H1 (cell line): ENCODE measurements around the gene SCG3. TPM values are rescaled to one million over a fixed set of nuclear protein-coding genes. Genes with fewer than 3 reads are reported as not detected.

Experiments
- CTCF ChIA-PET: fragments of 300-600 bp; sonication (Branson Sonifier 250); formaldehyde crosslinking; loops from one replicate; lab custom pipeline; 2021; ENCODE audit not compliant: partially characterized antibody; lab: Charles Lee
- POLR2A ChIA-PET: fragments of 300-600 bp; sonication (Branson Sonifier 250); formaldehyde crosslinking; loops from one replicate; lab custom pipeline; 2021; ENCODE audit warnings: inconsistent platforms; ENCODE audit not compliant: partially characterized antibody; lab: Charles Lee
- DNase-seq, 2 experiments: peaks; one replicate each; pipeline versions ENCODE4 v3.0.0 to v3.0.0-alpha.2; 2010 to 2022; ENCODE audit warnings: low spot score in 2 of 2, low read depth in 1 of 2, mixed read lengths in 1 of 2
- FAIRE-seq: peaks from 2 replicates; lab custom pipeline; 2011; peaks lifted over from hg19 to GRCh38; lab: Jason Lieb, UNC
- H2AFZ ChIP-seq: 2 replicates; pipeline ENCODE4 v1.8.1; 2012; ENCODE audit warnings: low read length, inconsistent platforms
- H2AK5ac ChIP-seq: 2 replicates; pipeline ENCODE4 v1.6.1; 2013; ENCODE audit warnings: low read depth, low read length
- H2BK120ac ChIP-seq: replicated peaks from 2 replicates; pipeline ENCODE3; 2013; ENCODE audit warnings: low read depth, low read length, inconsistent platforms
- H2BK12ac ChIP-seq: 2 replicates; pipeline ENCODE4 v1.6.1; 2013; ENCODE audit warnings: low read depth, low read length
- H2BK15ac ChIP-seq: 2 replicates; pipeline ENCODE4 v1.6.1; 2013; ENCODE audit warnings: low read length
- H2BK20ac ChIP-seq: 2 replicates; pipeline ENCODE4 v1.6.1; 2013; ENCODE audit warnings: low read length
- H2BK5ac ChIP-seq: 2 replicates; pipeline ENCODE4 v1.6.1; 2013; ENCODE audit warnings: low read depth, low read length
- H3K14ac ChIP-seq: 2 replicates; pipeline ENCODE4 v1.6.1; 2013; ENCODE audit warnings: inconsistent platforms; ENCODE audit not compliant: insufficient read length
- H3K18ac ChIP-seq: 2 replicates; pipeline ENCODE4 v1.6.1; 2013; ENCODE audit warnings: low read length; ENCODE audit errors: extremely low read depth
- H3K23ac ChIP-seq: 2 replicates; pipeline ENCODE4 v1.6.1; 2013; ENCODE audit warnings: inconsistent platforms; ENCODE audit not compliant: insufficient read length
- H3K23me2 ChIP-seq: 2 replicates; pipeline ENCODE4 v1.6.1; 2013; ENCODE audit warnings: low read depth, low read length
- H3K27ac ChIP-seq: 2 replicates; pipeline ENCODE4 v1.6.1; 2011; ENCODE audit warnings: low read depth, low read length, inconsistent platforms
- H3K27me3 ChIP-seq, 4 experiments: replicated peaks in 1 of 4; 1 replicate in 1 of 4; 2 replicates in 3 of 4; pipeline versions ENCODE4 v1.6.1 to v1.8.1; 2011 to 2013; ENCODE audit warnings: low read length in 3 of 4, mild to moderate bottlenecking in 3 of 4, inconsistent platforms in 2 of 4, mixed read lengths in 2 of 4, moderate library complexity in 1 of 4; ENCODE audit not compliant: control insufficient read depth in 3 of 4, insufficient read depth in 3 of 4; ENCODE audit errors: extremely low read depth in 1 of 4
- H3K36me3 ChIP-seq, 4 experiments: 2 replicates each; pipeline versions ENCODE4 v1.6.1 to v1.8.1; 2011 to 2013; ENCODE audit warnings: mild to moderate bottlenecking in 4 of 4, low read length in 3 of 4, moderate library complexity in 2 of 4, control low read depth in 1 of 4, inconsistent platforms in 1 of 4; ENCODE audit not compliant: insufficient read depth in 4 of 4, control insufficient read depth in 2 of 4
- H3K4ac ChIP-seq: replicated peaks from 2 replicates; pipeline ENCODE3; 2013; ENCODE audit warnings: low read length, low read depth, mixed read lengths, inconsistent platforms; ENCODE audit not compliant: insufficient read length
- H3K4me1 ChIP-seq, 4 experiments: replicated peaks in 1 of 4; 1 replicate in 1 of 4; 2 replicates in 3 of 4; pipeline versions ENCODE4 v1.6.1 to v1.8.1; 2011 to 2013; ENCODE audit warnings: low read length in 3 of 4, inconsistent platforms in 2 of 4, mixed read lengths in 1 of 4; ENCODE audit not compliant: insufficient read depth in 4 of 4, control insufficient read depth in 3 of 4
- H3K4me2 ChIP-seq, 2 experiments: 2 replicates each; pipeline versions ENCODE4 v1.6.1 to v1.8.1; 2011 to 2013; ENCODE audit warnings: low read depth in 2 of 2, low read length in 2 of 2, control low read depth in 1 of 2, inconsistent platforms in 1 of 2, mild to moderate bottlenecking in 1 of 2; ENCODE audit not compliant: insufficient read depth in 1 of 2
- H3K4me3 ChIP-seq, 4 experiments: fragments of 200-600, 300-600 bp in 1 of 4; sonication (generic), shearing (Covaris generic), sonication (Bioruptor Twin) in 1 of 4; 2 replicates each; pipeline versions ENCODE4 v1.5.1 to v1.8.1; 2011 to 2016; ENCODE audit warnings: low read length in 4 of 4, low read depth in 3 of 4, control low read depth in 2 of 4, inconsistent platforms in 2 of 4, mild to moderate bottlenecking in 2 of 4, mixed read lengths in 1 of 4, moderate library complexity in 1 of 4; ENCODE audit not compliant: insufficient read depth in 2 of 4; ENCODE audit errors: extremely low read depth in 1 of 4
- H3K56ac ChIP-seq: replicated peaks from 2 replicates; pipeline ENCODE3; 2013; ENCODE audit warnings: low read depth, mild to moderate bottlenecking, mixed read lengths, low read length, inconsistent platforms; ENCODE audit not compliant: insufficient read length
- H3K79me1 ChIP-seq: 2 replicates; pipeline ENCODE4 v1.6.1; 2013; ENCODE audit warnings: low read depth, low read length, control low read depth
- H3K79me2 ChIP-seq, 2 experiments: 2 replicates each; pipeline versions ENCODE4 v1.6.1 to v1.8.1; 2012 to 2013; ENCODE audit warnings: low read length in 2 of 2, mild to moderate bottlenecking in 2 of 2, inconsistent platforms in 1 of 2; ENCODE audit not compliant: insufficient read depth in 2 of 2, control insufficient read depth in 1 of 2
- H3K9ac ChIP-seq, 4 experiments: replicated peaks in 1 of 4; 1 replicate in 1 of 4; 2 replicates in 3 of 4; pipeline versions ENCODE4 v1.6.1 to v1.8.1; 2011 to 2013; ENCODE audit warnings: low read depth in 3 of 4, low read length in 3 of 4, control low read depth in 2 of 4, mild to moderate bottlenecking in 2 of 4, moderate library complexity in 2 of 4, inconsistent platforms in 1 of 4; ENCODE audit errors: extremely low read depth in 1 of 4
- H3K9me3 ChIP-seq, 2 experiments: 2 replicates each; pipeline versions ENCODE4 v1.6.1 to v1.8.1; 2012 to 2013; ENCODE audit warnings: mild to moderate bottlenecking in 2 of 2, moderate library complexity in 2 of 2, control low read depth in 1 of 2, inconsistent platforms in 1 of 2, low read depth in 1 of 2, low read length in 1 of 2, mixed read lengths in 1 of 2; ENCODE audit not compliant: insufficient read depth in 2 of 2
- H4K20me1 ChIP-seq, 2 experiments: replicated peaks in 1 of 2; 2 replicates each; pipeline versions ENCODE3 to v1.8.1; 2011 to 2013; ENCODE audit warnings: inconsistent platforms in 2 of 2, low read length in 2 of 2, mild to moderate bottlenecking in 1 of 2; ENCODE audit not compliant: insufficient read depth in 2 of 2, control insufficient read depth in 1 of 2
- H4K5ac ChIP-seq: 2 replicates; pipeline ENCODE4 v1.6.1; 2013; ENCODE audit warnings: low read length, low read depth, mixed read lengths, inconsistent platforms; ENCODE audit not compliant: insufficient read length
- H4K8ac ChIP-seq: 2 replicates; pipeline ENCODE4 v1.8.0; 2013; ENCODE audit warnings: mild to moderate bottlenecking, moderate library complexity, low read length, inconsistent platforms; ENCODE audit not compliant: insufficient read depth; ENCODE audit errors: extremely low read depth
- H4K91ac ChIP-seq: replicated peaks from 2 replicates; pipeline ENCODE3; 2013; ENCODE audit warnings: low read length, mixed read lengths, inconsistent platforms; ENCODE audit not compliant: insufficient read length
- BRCA1 ChIP-seq: IDR thresholded peaks from 2 replicates; pipeline ENCODE4 v1.6.1; 2012; ENCODE audit warnings: low read depth, low read length, improper control_type of control experiment
- CEBPB ChIP-seq: IDR thresholded peaks from 2 replicates; pipeline ENCODE4 v1.6.1; 2012; ENCODE audit warnings: low read depth, low read length
- CHD2 ChIP-seq: IDR thresholded peaks from 2 replicates; pipeline ENCODE4 v1.6.1; 2012; ENCODE audit warnings: low read length, improper control_type of control experiment
- GTF2F1 ChIP-seq: IDR thresholded peaks from 2 replicates; pipeline ENCODE4 v1.6.1; 2012; ENCODE audit warnings: low read depth, low read length, improper control_type of control experiment, borderline replicate concordance
- KDM4A ChIP-seq: IDR thresholded peaks from one replicate; pipeline ENCODE4 v1.7.1; 2012; ENCODE audit warnings: low read depth, mild to moderate bottlenecking, moderate library complexity, low read length, inconsistent platforms; ENCODE audit not compliant: severe bottlenecking
- PHF8 ChIP-seq: fragments of 200-600 bp; sonication (generic); conservative IDR thresholded peaks from 2 replicates; pipeline ENCODE4 v1.7.1; 2012; ENCODE audit warnings: low read depth, mild to moderate bottlenecking, inconsistent platforms, low read length, moderate library complexity
- POLR2A ChIP-seq, 2 experiments: IDR thresholded peaks; 1 replicate in 1 of 2; 2 replicates in 1 of 2; pipeline ENCODE4 v1.6.1; 2011; ENCODE audit warnings: low read depth in 2 of 2, low read length in 2 of 2, mild to moderate bottlenecking in 2 of 2; ENCODE audit errors: control extremely low read depth in 1 of 2
- POLR2AphosphoS5 ChIP-seq: IDR thresholded peaks from 2 replicates; pipeline ENCODE4 v1.6.1; 2011; ENCODE audit warnings: low read depth, low read length
- RAD21 ChIP-seq, 2 experiments: IDR thresholded peaks in 1 of 2; conservative IDR thresholded peaks in 1 of 2; 2 replicates each; pipeline ENCODE4 v1.6.1; 2011; ENCODE audit warnings: low read depth in 2 of 2, low read length in 2 of 2, improper control_type of control experiment in 1 of 2, inconsistent platforms in 1 of 2, mild to moderate bottlenecking in 1 of 2, moderate library complexity in 1 of 2
- RNF2 ChIP-seq: fragments of 200-900, 300-1000 bp; sonication (generic); IDR thresholded peaks from 2 replicates; pipeline ENCODE4 v1.7.1; 2016; ENCODE audit warnings: borderline replicate concordance, low read depth, mild to moderate bottlenecking, antibody characterized with exemption, low read length; ENCODE audit not compliant: poor library complexity, severe bottlenecking; ENCODE audit errors: missing control alignments
- RXRA ChIP-seq: IDR thresholded peaks from 2 replicates; pipeline ENCODE4 v1.6.1; 2011; ENCODE audit warnings: low read depth, mild to moderate bottlenecking, low read length, moderate library complexity; ENCODE audit not compliant: insufficient read depth
- TBP ChIP-seq: IDR thresholded peaks from 2 replicates; pipeline ENCODE4 v1.6.1; 2011; ENCODE audit warnings: low read depth, low read length, improper control_type of control experiment
- USF2 ChIP-seq: IDR thresholded peaks from 2 replicates; pipeline ENCODE4 v1.6.1; 2011; ENCODE audit warnings: low read length, improper control_type of control experiment
- WGBS, 2 experiments: shearing (Covaris generic) in 1 of 2; methylation state at CpG; one replicate each; pipeline versions ENCODE4 v1.1.6 to v1.1.7; 2013 to 2015; ENCODE audit warnings: low lambda C conversion rate in 2 of 2, mixed read lengths in 2 of 2, inconsistent platforms in 1 of 2, low coverage in 1 of 2, missing lambda C conversion rate in 1 of 2; ENCODE audit not compliant: insufficient replicate concordance in 2 of 2, insufficient coverage in 1 of 2, insufficient read length in 1 of 2; ENCODE audit errors: extremely low coverage in 1 of 2, missing lambda C conversion rate in 1 of 2; 5-methylcytosine and 5-hydroxymethylcytosine counted together
- polyA plus RNA-seq, 7 experiments: library from polyadenylated mRNA; depleted of rRNA in 3 of 7; stranded (reverse) in 5 of 7; unstranded in 2 of 7; fragments of >200 nt in 5 of 7; fragments of 200-250 nt in 2 of 7; gene quantifications; 1 replicate in 5 of 7; 2 replicates in 1 of 7; 4 replicates in 1 of 7; pipeline versions ENCODE4 v1.2.1 to v1.2.3, GENCODE V29; 2011 to 2013; ENCODE audit warnings: missing spikeins in 2 of 7, mixed read lengths in 2 of 7
- total RNA-seq: library from RNA; stranded (reverse); fragmentation: NEBNext Ultra II Directional; extraction: Animal tissue kit (Norgen Biotek cat#: 25700); gene quantifications from 2 replicates; pipeline ENCODE4 v1.2.1, GENCODE V29; 2021

Gene SCG3
- total and polyA plus RNA-seq, 2 of the 8 experiments (the other 6 are each of a cell fraction or from before 2014, with no cell fraction given), result 5.2 to 45.9 TPM

- POLR2A ChIA-PET, result interaction anchor here (0.6 kb wide), 1 partner anchor 57 kb away, joined by 3 read pairs; no protein-coding TSS in a partner anchor
- FAIRE-seq, result no peak
- CTCF ChIA-PET, result interaction anchor here (1.6 kb wide), 1 partner anchor 85 kb away, joined by 4 read pairs; no protein-coding TSS in a partner anchor
- TF ChIP-seq RAD21 (IDR thresholded peaks at IDR 0.05 in 1 of 2, conservative IDR thresholded peaks at IDR 0.05 in 1 of 2; ENCODE audit: low read depth in 2 of 2, low read length in 2 of 2) (no peak), PHF8 (no peak), RXRA (no peak), GTF2F1 (no peak), TBP (no peak), USF2 (no peak), CEBPB (no peak), KDM4A (no peak), BRCA1 (no peak), POLR2AphosphoS5 (no peak), RNF2 (no peak), CHD2 (no peak), POLR2A (IDR thresholded peaks at IDR 0.05; ENCODE audit: control extremely low read depth in 1 of 2, low read depth in 2 of 2, low read length in 2 of 2) (no peak)
These were observed 10.9 kb downstream of the SCG3 start for GRCh38 chr15:51692154-51692553.

More at GRCh38 chr15:51692154-51692553, 10.9 kb downstream of the SCG3 start:
- H3K18ac ChIP-seq, result no peak overlapping the region
- H3K79me1 ChIP-seq, result no peaks in the 10 kb centered on the region
- no peak overlapping the region for H3K4ac ChIP-seq
- 84% methylated on average over 3 of the region's 3 CpGs; no CpG with 5 or more reads in 1 of the 2 experiments for WGBS, 2 experiments
- no peak overlapping the region for H3K56ac ChIP-seq
- no peak overlapping the region for H2AFZ ChIP-seq
- no peak overlapping the region for H2AK5ac ChIP-seq
- no peak overlapping the region for H3K4me3 ChIP-seq
- no peak overlapping the region for H2BK120ac ChIP-seq
- no peaks in the 10 kb centered on the region for H3K79me2 ChIP-seq
- no peak overlapping the region for H4K5ac ChIP-seq
- no peak overlapping the region for H2BK20ac ChIP-seq
- no peak overlapping the region for H4K8ac ChIP-seq
- H2BK5ac ChIP-seq, result no peak overlapping the region
- H4K20me1 ChIP-seq, result no peaks in the 10 kb centered on the region
- no peaks in the 10 kb centered on the region for H3K27me3 ChIP-seq
- H3K23me2 ChIP-seq, result no peaks in the 10 kb centered on the region
- H3K4me1 ChIP-seq, result 0 out of 7 replicates have a peak, but pooled peaks cover 0 to 2% (median 0%) of the 10 kb centered on the region in 4 experiments
- no peak overlapping the region for H3K4me2 ChIP-seq
- no peak overlapping the region for H3K23ac ChIP-seq
- H2BK12ac ChIP-seq, result no peak overlapping the region
- H4K91ac ChIP-seq, result no peak overlapping the region
- H3K27ac ChIP-seq, result no peak overlapping the region
- H3K9ac ChIP-seq, result no peak overlapping the region
- DNase-seq, result no peak
- H3K36me3 ChIP-seq, result peaks cover 0 to 11% (median under 1%) of the 10 kb centered on the region in 4 experiments; a peak in 5 of 8 replicates
- no peak overlapping the region for H2BK15ac ChIP-seq
- no peaks in the 10 kb centered on the region for H3K9me3 ChIP-seq
- H3K14ac ChIP-seq, result no peak overlapping the region
